ENCODE data around the gene TMEM132C.
A peak's percentile ranks its signal among the peaks of the same experiment; 100 is the strongest.
"Not testable (repeated sequence)": the region's sequence is repeated elsewhere in the genome, so short reads cannot be mapped to it uniquely, and the experiment has no call there.

Gene TMEM132C

DNA sequence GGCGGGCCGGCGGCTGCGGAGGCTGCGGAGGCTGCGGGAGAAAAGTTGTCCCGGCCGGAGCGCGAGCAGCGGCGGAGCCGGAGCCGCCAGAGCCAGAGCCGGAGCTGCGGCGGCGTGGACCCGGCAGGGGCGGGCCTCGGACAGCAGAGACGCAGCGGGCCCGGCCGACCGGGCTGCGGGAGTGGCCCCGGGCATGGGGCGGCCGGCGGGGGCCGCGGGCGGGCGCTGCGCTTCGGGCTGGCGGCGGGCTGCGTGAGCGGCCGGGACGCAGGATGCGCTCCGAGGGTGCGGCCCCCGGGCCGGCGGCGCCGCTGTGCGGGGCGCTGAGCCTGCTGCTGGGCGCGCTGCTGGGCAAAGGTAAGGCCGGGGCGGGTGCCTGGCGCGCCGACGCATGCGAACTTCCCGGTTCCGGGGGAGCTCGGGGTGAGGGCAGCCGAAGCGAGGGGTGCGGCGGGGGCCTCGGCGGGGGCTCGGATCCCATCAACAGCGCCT, at the start of gene TMEM132C:
TMEM132C (plus strand) TSS at position 40 of the 492 bp plus-strand sequence; CDS start at position 273, 233 bp downstream.
- no peak for DNase-seq

DNA sequence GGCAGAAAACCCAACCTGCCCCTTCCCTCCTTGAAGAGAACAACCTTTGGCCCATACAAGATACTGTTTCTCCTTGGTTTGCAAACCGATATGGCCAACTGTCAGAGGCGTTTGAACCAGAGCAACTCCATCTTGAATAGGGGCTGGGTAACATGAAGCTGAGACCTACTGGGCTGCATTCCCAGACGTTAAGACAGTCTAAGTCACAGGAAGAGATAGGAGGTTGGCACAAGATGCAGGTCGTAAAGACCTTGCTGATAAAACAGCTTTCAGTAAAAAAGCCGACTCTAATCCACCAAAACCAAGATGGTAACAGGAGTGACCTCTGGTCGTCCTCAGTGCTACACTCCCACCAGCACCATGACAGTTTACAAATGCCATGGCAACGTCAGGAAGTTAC, 42.7 kb upstream of the TMEM132C start:
- no peak for DNase-seq

DNA sequence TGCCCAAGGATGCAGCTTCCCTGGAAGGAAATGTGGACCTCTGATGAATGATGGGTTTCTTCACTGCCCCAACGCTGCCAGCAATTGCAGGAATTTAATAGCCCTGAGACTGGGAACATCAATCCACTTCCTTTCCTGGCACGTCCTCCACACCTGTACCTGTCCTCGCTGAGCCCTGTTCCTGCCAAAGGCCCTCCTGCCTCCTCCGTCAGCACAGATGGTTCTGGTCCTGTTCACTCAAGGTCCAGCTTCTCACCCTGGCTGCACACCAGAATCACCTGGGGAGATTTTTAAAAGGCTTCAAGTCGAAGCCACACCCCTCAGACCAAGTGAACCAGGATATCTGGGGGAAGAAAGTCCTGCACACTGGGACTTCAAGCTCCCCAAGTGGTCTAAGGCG, 38.4 kb upstream of the TMEM132C start:
- no peak for DNase-seq

DNA sequence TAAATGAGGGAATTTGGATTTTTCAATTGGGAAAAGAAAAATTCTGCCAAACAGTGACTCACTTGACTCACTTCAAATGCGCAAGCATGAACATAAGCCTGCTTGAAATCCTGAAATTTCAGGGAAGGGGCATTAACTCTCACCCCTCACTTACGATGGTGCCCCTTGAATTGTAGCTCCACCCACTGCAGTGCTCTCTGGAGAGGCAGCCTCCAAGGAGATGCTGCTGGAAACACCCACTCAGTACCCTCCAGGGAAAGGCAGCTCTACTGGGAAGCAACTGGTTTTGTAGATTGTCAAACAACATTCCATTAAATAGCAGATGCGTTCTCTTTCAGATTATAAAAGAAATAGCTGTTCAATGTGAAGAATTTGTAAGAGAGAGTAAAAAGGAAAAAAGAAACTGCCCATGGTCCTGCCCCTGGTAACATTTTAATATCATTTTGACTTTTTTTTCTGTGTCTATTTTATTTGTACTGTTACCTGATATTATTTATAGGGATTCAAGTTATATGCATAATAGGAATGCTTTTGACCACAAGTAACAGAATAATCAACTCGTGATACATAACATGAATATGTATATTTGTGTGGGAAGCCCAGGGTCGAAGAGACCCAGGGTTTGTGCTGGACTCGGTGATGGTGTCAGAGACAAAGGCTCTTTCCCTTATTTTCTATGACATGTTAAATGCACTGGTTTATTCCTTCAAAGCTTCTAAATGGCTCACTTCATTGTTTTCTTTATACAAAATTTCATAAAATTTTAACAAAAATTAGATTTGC, 31.1 kb upstream of the TMEM132C start:
- peak; percentile 12 for DNase-seq

DNA sequence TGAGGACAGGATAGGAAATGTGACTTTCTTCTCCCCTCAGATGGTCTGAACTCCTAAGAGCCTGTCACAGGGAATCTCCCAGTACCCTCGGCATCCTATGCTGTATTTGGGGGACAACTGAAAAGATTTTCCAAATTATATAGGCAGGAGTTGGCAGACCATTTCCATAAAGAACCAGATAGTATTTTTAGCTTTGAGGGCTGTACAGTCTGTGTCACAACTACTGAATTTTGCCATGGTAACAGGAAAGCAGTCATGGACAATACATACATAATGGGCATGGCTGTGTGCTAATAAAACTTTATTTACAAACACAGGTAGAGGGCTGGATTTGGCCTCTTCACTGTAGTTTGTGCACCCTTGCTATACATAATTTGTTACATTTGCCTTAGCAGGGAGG, 30.4 kb upstream of the TMEM132C start:
- DNase-seq, result no peak

DNA sequence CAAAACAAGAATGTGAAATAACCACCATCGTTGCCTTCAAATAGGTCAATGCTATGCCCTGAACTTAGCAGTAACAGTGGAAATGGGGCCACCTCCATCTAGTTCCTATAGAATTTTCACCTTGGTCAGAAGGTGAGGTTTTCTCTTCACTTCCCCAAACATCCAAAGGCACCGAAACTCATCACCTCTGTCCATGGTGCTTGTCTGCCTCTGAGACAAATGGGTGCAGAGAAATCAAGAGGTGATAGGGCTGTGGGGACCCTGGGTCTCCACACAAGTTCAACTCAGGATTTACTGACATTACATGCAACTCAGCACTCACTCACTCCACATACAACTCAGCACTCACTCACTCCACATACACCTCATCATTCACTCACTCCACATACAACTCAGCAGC, 26.2 kb upstream of the TMEM132C start:
- DNase-seq, result no peak

DNA sequence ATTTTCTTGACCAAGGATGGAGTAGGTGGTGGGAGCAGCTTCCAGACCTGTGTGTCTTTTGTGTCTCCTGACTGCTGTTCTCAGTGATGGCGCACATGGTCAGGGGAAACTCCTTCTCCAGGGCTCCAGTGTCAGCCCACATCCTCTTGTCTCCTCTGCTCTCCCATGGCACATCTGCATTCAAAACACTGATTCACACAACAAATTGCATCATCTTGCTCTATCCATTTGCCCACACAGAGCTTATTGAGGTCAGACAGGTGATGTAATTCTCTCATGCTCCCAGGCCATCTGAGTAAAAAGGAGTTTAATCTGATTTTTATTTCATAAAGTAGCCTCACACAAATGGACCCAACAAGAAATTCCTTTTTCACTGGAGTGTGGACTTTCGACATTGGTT, 21.8 kb upstream of the TMEM132C start:
- DNase-seq, result no peak

DNA sequence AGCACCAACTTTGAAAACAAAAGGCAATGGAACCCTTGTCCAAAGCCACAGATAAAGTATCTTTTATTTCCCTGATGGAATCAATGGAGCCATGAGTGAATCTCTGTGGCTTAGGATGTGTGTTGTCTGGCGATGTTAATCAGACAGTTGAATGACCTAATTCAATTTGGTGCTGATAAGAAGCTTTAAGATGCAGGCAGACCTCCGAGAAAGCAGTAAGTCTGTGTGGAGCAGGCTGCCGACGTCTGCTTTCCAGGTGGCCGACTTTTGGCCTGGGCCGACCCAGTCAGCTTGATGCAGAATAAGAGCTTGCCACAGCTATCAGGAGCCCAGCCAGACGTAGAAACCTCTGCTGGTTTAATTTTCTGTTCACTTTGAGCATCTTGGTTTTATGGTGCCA, 21.1 kb upstream of the TMEM132C start:
- DNase-seq, result no peak

DNA sequence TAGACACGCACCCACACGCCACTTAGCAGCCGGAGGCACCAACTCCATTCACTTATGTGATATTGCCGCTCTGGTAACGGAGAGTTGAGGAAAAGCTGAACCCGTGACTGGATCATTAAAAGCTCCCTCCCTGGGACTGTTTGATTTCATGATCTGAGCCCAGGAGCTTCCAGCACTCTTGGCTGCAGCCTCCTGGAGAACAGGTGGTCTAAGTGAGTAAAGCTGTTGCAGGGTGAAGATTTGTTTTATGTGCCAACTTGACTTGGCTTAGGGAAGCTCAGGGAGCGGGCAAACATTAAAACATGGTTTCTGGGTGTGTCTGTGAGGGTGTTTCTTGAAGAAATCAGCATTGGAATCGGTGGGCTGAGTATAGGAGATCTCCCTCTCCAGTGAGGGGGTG, 16.9 kb upstream of the TMEM132C start:
- DNase-seq, result no peak

DNA sequence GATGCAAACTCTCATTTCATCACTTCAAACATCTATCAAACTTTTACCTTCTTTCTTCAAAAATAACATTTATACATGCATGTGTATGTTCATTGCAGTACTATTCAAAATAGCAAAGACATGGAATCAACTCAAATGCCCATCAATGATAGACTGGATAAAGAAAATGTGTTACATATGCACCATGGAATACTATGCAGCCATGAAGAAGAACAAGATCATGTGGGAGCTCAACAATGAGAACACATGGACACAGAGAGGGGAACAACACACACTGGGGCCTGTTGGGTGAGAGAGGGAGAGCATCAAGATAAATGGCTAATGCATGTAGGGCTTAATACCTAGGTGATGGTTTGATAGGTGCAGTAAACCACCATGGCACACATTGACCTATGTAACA, 13.1 kb upstream of the TMEM132C start:
- DNase-seq, result not testable (repeated sequence)

DNA sequence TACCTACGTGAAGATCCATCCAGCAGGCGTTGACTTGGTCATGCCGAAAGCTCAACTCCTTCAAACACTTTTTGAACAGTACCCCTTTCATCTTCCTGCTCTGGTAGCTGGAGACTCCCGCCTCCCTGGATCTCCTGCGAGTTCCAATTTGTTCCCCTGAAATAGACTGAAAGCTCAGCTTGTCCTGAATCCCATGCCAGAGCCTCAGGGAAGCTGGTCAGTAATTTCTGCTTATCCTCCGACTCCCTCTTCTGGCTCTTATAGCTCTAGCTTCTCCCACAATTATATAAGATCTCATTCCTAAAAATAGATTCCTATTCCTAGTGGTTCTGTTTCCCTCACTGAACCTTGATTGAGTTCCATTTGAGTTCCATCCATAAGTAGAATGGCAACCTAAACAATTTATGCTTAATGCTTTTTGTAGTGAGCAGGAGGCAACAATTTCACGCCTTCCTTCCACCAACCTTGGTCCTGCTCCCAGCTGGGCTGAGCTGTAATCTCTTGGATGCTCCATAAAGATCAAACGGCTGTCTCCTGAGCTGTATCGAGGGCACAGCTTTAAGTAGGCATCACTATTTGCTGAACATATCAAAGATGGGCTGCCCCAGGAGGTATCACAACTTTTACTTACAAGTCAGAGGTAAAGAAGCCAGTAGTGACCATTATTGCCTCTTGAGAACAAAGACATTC, 8.0 kb upstream of the TMEM132C start:
- DNase-seq, result peak; percentile 19

DNA sequence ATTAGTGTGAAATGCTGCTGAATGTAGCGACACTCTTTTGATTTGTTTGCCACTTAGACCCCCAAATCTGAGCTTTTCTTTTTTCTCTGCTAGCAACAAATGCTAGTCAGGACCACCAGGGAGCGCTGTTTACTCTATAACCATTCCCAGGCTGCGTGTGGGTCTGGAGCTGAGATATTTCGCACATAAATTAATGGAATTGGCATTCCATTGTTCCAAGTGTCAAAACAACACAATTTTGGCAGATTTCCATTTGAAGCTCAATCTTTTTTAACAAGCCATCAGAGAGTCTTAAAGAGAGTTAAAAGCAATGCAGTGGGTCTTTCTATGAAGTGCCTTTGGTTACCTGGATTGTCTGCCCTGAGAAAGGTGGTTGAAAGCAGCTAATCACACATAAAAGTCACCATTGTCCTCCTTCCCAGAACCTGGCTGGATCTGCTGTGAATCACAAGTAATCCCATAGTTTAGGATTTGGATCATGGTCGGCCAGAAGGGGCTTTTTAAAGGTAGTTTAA, 7.4 kb upstream of the TMEM132C start:
- peak; percentile 42 for DNase-seq

DNA sequence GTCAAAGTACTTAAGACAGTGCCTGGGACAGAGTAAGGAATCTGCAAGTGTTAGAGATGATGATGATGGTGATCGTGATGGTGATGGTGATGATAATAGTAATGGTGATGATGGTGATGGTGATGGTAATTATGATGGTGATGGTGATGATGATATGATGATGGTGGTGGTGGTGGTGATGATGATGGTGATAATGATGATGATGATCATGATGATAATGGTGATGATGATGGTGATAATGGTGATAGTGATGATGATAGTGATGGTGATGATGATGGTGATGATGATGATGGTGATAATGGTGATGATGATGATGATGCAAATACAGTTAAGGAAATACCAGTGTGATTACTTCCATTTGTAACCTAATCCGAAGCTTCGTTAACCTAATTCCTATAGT, 5.2 kb upstream of the TMEM132C start:
- DNase-seq, result no peak

DNA sequence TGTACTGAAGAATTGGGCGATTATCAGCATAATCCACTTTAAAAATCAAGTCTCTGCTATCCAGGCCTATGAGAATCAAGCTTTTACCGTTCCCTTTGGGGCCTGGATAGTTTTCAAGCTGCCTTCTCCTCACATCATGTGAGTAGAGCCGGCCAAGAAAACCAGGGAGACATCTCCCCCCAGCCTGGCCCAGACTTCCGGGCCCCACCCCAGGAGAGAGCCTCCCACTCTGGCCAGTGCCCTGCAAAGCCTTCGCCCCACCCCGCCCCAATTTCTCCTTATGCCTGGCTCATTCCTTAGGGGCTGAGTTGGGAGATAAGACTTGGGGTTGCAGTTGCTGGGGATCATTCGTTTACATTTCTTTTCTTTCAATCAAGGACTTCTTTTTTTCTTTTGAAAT, 1.4 kb upstream of the TMEM132C start:
- DNase-seq, result no peak

DNA sequence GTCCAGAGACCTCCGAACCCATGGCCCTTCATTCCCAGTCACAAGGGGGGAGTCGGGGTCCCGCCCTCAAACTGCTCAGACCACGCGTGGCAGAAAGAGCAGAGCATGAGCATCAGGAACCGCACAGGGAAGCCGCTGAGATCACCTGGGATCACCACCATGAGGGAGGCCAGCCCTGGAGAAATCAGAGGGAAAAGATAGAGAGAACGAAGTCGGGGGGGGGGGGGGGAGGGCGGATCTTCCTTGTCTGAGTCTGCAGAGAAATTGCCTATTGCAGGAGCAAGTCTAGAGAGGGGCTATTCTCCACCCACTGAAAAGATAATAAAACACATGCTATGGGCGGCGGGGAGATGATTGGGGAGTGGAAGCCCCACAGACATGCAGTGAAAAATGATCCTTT, 884 bp upstream of the TMEM132C start:
- no peak for DNase-seq

DNA sequence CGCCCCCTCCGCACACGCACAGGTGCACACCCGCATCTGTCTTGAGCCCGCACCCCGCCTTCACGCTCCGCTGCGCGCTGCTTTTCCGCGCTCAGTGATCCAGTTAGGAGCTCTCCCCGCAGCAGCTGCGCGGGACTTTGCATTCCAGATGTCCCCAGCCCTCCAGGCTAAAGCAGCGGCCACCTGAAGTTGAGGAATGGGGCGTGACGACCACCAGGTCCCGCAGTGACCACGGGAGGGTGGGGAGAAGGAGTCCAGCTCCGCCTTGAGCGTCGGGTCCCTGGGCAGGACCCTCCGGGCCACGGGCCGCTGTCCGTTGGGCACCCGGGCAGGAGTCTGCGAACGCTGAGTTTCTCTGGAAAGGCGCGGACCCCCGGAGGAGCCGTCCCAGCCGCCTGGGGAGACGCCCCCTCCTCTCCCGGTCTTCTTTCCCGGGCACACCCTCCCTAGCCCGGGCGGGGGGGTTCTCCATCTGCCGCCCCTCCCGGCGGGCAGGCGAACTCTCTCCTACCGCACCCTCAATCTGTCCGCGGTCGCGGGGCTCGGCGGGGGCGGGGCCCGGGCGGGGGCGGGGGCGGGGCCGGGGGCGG, 334 bp upstream of the TMEM132C start:
- DNase-seq, result no peak

DNA sequence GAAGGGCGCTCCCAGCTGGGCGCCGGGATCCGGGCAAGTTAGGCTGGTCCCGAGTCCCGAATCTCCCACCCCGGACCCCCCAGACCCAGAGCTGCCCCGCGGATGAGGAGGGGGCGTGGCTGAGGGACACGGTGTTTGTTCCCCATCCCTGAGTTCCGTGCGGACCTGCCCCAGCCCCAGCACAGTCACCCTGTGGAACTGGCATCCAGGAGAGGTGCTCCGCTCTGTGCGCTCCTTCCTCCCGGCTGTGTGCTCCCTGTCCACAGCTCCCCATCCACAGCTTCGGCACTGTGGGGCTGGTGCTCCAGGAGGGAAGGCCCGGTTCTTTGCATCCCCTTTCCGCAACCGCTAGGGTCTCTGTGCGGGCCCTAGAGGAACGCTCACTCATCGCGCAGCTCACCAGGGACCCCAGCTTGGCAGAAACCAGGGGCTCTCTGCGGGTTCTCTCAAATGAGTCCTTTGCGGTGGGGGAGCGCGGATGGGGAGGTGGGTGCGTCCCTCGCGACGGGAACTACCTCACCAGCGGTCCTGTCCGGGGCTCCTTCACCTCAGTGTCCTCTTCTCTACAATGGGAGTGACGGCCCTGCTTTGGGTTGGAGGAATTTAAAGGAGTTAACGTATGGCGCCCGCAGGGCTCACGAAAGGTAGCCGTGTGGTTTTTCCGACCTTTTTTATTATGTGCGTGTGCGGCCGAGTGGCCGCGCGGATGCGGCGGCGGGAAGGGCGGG, 845 bp downstream of the TMEM132C start:
- no peak for DNase-seq

DNA sequence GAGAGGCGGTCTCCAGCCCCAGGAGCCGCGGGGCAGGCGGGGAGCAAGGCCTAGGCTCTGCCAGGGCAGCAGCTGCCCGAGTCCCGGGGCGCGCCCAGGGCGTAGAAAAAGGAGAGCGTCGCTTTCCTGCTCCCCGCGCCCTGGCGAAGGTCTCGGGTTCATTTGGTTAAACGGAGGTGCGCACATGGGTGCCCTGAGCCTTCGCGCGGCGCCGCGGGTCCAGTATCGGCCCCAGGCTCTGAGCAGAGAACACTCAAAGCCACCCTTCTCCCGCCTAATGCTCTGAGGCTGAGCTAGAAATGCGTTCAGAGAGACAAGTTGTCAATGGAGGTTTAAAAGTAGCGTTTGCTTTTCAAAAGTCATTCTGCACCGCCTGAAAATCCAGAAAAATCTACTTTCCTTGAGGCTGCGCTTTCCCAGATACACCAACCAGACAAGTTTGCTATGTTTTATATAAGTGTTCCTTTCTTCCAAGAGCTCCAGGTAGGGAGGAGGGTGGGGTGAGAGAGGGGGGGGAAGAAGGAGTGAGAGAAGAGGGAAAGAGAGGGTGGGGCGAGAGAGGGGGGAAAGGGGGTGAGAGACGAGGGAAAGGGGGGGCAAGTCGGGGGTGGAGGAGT, 1.5 kb downstream of the TMEM132C start:
- DNase-seq, result peak; percentile 27

DNA sequence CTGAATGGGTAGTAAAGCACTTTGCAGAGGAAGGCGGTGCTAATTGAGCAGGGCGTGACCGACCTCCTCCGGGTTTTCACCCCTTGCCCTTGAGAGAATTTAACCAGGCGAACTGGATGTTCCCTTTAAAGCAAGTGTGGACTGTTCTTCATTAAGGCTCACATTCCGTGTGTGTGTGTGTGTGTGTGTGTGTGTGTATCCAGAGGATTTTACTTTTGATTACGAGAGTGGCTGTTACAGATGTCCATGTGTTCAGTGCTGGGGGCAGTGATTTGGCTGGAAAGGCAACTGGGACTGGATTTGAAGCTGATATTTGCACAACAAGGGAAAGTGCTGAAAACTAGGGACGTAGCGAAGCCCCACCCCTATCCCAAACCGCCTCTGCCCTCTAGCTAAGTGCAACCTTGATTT, 2.2 kb downstream of the TMEM132C start:
- DNase-seq, result no peak

DNA sequence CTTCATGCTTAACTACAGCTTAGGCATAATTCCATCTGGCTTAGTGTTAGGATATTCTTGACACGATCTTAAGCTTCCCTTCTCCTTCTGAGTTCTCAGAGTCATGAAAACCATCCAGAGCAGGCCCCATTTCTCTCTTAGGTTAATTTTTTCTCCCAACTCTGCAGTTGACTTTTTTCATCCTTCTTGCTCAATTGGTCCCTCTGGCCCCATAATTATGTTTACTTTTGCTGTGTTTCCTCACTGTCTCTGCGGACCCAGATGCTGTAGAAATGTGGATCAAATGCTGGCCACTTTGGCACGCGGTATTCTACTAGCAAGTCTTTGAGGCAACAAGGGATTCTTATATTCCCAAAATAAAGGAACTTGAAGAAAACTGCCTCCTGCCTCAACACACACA, 9.5 kb downstream of the TMEM132C start:
- no peak for DNase-seq

DNA sequence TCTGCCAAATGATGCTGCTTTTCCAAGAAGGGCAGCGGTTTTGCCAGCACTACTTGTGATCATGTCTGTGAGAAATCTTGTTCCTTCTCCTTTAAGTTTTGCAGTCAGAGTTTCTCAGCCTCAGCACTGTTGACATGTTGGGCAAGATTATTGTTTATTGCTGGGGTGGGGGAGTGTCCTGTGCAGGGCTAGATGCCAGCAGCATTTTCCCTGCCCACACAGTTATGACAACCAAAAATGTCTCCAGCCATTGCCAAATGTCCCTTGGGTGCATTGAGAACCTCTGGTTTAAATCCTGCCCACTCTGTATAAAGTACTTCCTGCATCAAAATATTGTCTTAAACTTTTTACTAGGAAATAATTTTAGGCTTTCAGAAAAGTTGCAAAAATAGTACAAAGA, 20.0 kb downstream of the TMEM132C start:
- DNase-seq, result no peak

DNA sequence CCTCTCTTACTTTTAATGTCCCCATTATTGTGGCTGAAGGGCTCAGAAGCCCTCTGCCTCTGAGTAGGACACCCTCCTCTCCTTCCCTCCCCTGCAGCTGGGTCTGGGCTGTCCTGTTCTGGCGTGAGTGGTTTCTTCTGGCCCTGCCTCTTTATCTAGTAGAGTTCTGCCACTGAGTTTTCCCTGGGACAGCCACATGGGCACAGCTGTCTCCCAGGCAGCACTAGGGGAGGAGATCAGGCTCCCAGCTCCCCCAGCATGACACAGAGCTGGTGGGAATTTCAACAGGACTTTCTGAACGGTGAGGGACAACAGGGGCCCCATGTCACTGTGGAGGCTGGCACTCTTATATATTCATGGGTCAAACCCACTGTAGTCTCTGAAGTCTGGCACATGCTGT, 21.4 kb downstream of the TMEM132C start:
- DNase-seq, result no peak

DNA sequence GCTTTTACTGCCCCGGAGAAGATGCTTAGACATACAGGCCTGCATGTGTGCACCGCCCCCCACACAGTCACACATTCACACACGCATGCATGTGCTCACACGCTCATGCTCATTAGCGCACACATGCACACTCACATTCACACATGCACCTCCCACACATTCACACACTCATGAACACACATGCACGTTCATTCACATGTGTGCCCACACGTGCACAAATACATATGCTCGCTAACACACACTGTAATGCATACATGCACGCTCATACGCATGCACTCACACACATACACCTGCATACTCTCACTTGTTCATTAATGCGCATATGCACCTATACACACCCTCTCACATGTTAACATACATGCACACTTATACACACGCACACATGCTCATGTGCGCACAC, 21.9 kb downstream of the TMEM132C start:
- no peak for DNase-seq

All from NCI-H526 treated with DMSO at 0.1 percent for 48 hours (cell line).